Right lobe of liver (tissue), 4 donors: Measurements from ENCODE around the gene PTPRU.

Experiments
- CTCF ChIP-seq, 4 donors: fragments of 200-600 bp in 3 of 4; fragments of 450-650 bp in 1 of 4; IDR thresholded peaks; one replicate each; pipeline versions ENCODE4 v1.5.1 to v1.8.0; 2016 to 2022; ENCODE audit warnings: antibody characterized with exemption in 4 of 4, mild to moderate bottlenecking in 2 of 4
- POLR2A ChIP-seq: fragments of 450-650 bp; IDR thresholded peaks from one replicate; pipeline ENCODE4 v1.6.1; 2017; ENCODE audit warnings: antibody characterized with exemption, mild to moderate bottlenecking
- donor health status: DM: no; HTN: no; CAD: no.
- donor health status: DM: no; HTN: no; CAD: no.
- donor health status: DM: no; HTN: yes; CAD: no.

- TF ChIP-seq CTCF (IDR thresholded peaks at IDR 0.05) (no peak), POLR2A (no peak)
These were observed 48.7 kb downstream of the PTPRU start for GRCh38 chr1:29284961-29285560.
